GM10248 (cell line): ENCODE results near the gene PRKRA.

ENCODE experiments used
- CTCF ChIA-PET: fragments of 300-600 bp; sonication (Branson Sonifier 250); formaldehyde crosslinking; extraction: SDS; loops from one replicate; lab custom pipeline; 2021; ENCODE audit warnings: antibody characterized with exemption; lab: Yijun Ruan, JAX
- POLR2A ChIA-PET: fragments of 350-650 bp; sonication (Branson Sonifier 250); formaldehyde crosslinking; extraction: SDS; loops from one replicate; lab custom pipeline; 2020; ENCODE audit warnings: antibody characterized with exemption; lab: Yijun Ruan, JAX
- DNase-seq: peaks from one replicate; pipeline ENCODE4 v3.0.0; 2012; ENCODE audit errors: extremely low spot score
- CTCF ChIP-seq: IDR thresholded peaks from 2 replicates; pipeline ENCODE4 v1.5.1; 2012; ENCODE audit warnings: mild to moderate bottlenecking, low read depth; ENCODE audit errors: extremely low read depth, missing control alignments, control extremely low read depth

The PRKRA gene

GRCh38 chr2:178391701-178392100 is 59.3 kb downstream of the PRKRA start:
- no peak for TF ChIP-seq CTCF
- DNase-seq, result no peak
- ChIA-PET CTCF (interaction anchor here (1.1 to 6.4 kb wide), 6 partner anchors 10 to 32 kb away, joined by 3 to 73 read pairs (median 4); no protein-coding TSS in a partner anchor), POLR2A (no interaction called here)

- ChIA-PET CTCF (no interaction called here), POLR2A (no interaction called here)
- DNase-seq, result no peak
- TF ChIP-seq CTCF, result no peak
Observed at GRCh38 chr2:178388287-178388686, 62.7 kb downstream of the PRKRA start.

GRCh38 chr2:178386986-178387597 is 63.9 kb downstream of the PRKRA start:
- ChIA-PET POLR2A (no interaction called here), CTCF (no interaction called here)
- no peak for DNase-seq
- no peak for TF ChIP-seq CTCF

GRCh38 chr2:178385595-178386148 is 65.3 kb downstream of the PRKRA start:
- no peak for DNase-seq
- ChIA-PET POLR2A (no interaction called here), CTCF (interaction anchor here (0.7 to 1.2 kb wide), 3 partner anchors 9 to 10 kb away, joined by 3 read pairs; no protein-coding TSS in a partner anchor)
- TF ChIP-seq CTCF, result no peak

GRCh38 chr2:178383718-178384117 is 67.3 kb downstream of the PRKRA start:
- TF ChIP-seq CTCF, result no peak
- CTCF ChIA-PET, result interaction anchor here (1.1 to 1.7 kb wide), 2 partner anchors 11 to 29 kb away, joined by 3 to 6 read pairs; no protein-coding TSS in a partner anchor
- DNase-seq, result no peak
- POLR2A ChIA-PET, result no interaction called here
